ENCODE measurements around the gene GADD45B.
A peak's percentile ranks its signal among the peaks of the same experiment; 100 is the strongest.
"Not testable (repeated sequence)": the region's sequence is repeated elsewhere in the genome, so short reads cannot be mapped to it uniquely, and the experiment has no call there.

GADD45B gene

GRCh38 chr19:2518856-2519255 is 42.9 kb downstream of the GADD45B start:
- DNase-seq = not testable (repeated sequence)

- DNase-seq = no peak
These were observed 43.6 kb downstream of the GADD45B start for GRCh38 chr19:2519482-2519881.

GRCh38 chr19:2523630-2524311 is 47.8 kb downstream of the GADD45B start:
- peak; percentile 78 for DNase-seq

GRCh38 chr19:2524361-2524839 is 48.5 kb downstream of the GADD45B start:
- no peak for DNase-seq

- peak; percentile 87 for DNase-seq
These were observed 49.2 kb downstream of the GADD45B start for GRCh38 chr19:2524840-2525723.

- no peak for DNase-seq
These were observed 51.2 kb downstream of the GADD45B start for GRCh38 chr19:2527171-2527570.

GRCh38 chr19:2527686-2528085 is 51.8 kb downstream of the GADD45B start:
- DNase-seq = no peak
